IPS-18c (cell line): ENCODE data around the gene FGGY.

Source experiments
- H3K4me3 ChIP-seq: 2 replicates; pipeline ENCODE4 v1.7.0; 2013; ENCODE audit warnings: low read depth, mild to moderate bottlenecking, low read length, moderate library complexity; ENCODE audit not compliant: insufficient read depth
- H3K9me3 ChIP-seq: one replicate; pipeline ENCODE4 v1.6.1; 2013; ENCODE audit warnings: mild to moderate bottlenecking, low read length, moderate library complexity; ENCODE audit not compliant: control insufficient read depth, insufficient read depth

FGGY gene

DNA sequence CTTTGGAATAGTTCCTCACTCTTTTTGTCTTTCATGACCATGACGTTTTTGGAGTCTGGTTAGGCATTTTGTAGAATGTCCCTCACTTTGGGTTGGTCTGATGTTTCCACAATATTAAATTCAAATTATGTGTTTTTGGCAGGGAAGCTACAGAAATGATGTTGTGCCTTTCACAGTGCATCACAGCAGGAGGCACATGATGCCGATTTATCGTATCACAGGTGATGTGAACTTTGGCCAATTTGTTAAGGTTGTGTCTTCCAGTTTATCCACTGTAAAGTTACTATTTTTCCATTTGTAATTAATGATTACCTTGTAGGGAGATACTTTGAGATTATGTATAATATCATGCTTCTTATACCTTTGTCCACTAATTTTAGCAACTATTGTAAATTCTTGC is 114.3 kb downstream of the FGGY start:
- no peak overlapping the region for H3K4me3 ChIP-seq
- H3K9me3 ChIP-seq: no peaks in the 10 kb centered on the region

- no peak overlapping the region for H3K4me3 ChIP-seq
- H3K9me3 ChIP-seq: no peaks in the 10 kb centered on the region
These were observed 115.9 kb downstream of the FGGY start for GRCh38 chr1:59412718-59413326.

DNA sequence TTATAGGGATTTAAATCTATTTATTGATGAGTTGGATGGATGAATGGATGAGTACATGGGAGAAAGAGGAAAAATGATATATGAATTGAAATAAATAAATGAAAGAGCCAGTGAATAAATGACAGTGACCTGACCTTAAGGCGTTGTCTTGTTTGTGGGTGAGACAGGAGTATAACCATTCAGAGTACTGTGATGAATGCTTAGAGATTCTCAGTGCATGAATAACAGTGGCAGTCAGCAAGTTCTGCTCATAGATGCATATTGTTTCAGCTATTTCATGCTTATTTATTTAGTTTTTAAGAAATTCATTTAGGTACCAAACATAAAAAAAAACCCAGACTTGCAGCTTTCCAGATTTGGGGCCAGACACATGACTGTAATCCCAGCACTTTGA is 116.4 kb downstream of the FGGY start:
- no peak overlapping the region for H3K4me3 ChIP-seq
- H3K9me3 ChIP-seq: no peaks in the 10 kb centered on the region

DNA sequence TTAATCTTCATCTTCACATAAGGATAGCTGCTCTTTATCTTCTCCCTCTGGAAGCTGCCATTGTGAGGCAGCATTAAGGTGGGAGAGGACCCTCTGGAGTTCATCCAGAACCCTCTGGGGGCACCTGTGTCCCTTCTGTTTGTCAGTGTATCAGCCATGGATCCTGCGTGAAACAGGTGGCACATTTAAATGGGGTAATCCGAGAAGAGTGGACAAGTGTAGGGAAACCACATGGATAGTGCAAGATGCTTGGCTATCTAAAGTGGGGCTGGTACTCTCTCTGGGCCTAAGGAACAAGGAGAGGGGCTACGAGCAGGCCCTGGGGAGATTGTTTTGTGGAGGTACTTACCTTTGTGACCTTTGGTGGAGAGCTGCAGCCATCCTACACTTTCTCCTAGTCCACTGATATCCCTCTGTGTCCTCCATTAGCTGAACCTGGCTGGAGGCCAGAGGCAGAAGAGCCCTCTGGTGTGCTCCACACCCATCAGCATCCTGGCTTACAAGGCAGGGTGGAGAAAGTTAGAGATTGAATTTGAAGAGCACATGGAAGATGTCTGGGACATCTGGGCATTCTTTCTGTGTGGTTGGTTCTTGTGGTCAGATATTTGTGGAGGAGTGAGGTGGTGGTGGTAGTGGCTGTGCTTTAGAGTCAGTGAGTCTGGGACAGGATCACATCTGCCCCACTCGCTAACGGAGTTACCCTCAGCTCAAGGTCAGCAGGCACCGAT is 117.7 kb downstream of the FGGY start:
- Histone ChIP-seq H3K9me3 (no peaks in the 10 kb centered on the region), H3K4me3 (no peak overlapping the region)

GRCh38 chr1:59415286-59415850 is 118.5 kb downstream of the FGGY start:
- H3K9me3 ChIP-seq: no peaks in the 10 kb centered on the region

GRCh38 chr1:59415881-59416280 is 119.0 kb downstream of the FGGY start:
- Histone ChIP-seq H3K4me3 (no peak overlapping the region), H3K9me3 (no peaks in the 10 kb centered on the region)

More at GRCh38 chr1:59415286-59415850, 118.5 kb downstream of the FGGY start:
- no peak overlapping the region for H3K4me3 ChIP-seq

- no peaks in the 10 kb centered on the region for H3K9me3 ChIP-seq
- no peak overlapping the region for H3K4me3 ChIP-seq
These were observed 120.5 kb downstream of the FGGY start for GRCh38 chr1:59417406-59417805.

DNA sequence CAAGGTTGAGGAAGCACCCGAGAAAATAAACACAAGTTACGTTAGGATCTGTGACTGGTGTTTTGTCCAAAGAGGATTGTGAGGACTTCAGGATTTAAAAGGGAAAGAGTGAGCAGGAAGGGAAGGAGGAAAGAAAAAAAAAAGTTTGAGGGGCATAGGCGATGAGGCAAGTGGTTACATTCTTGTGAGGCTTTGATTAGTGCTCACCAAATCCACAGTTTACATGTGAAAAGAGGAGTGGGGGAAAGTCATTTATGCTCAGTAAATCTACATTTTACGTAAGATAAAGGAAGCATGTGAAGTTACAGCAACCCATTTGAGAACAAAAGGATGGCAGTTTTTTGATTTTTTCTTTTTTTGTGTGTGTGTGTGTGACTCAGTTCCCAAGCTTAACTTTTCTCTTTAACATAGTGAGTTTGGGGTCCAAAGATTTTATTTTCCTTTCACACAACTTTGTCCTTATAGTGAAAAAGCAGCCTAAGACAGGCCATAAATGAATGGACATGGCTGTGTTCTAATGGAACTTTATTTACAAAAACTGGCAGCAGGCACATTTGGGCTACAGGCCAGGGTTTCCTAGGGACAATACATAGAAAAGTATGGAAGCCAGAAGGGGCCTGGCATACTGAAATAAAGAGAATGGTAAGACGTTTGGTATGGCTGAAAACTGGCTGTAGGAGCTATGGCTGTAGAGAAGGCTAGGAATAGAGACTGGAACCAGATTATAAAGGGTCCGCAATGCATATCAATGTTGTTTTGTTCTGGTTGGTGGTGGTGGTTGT is 121.7 kb downstream of the FGGY start:
- H3K9me3 ChIP-seq: no peaks in the 10 kb centered on the region

GRCh38 chr1:59419361-59420140 is 122.7 kb downstream of the FGGY start:
- Histone ChIP-seq H3K9me3 (no peaks in the 10 kb centered on the region), H3K4me3 (no peak overlapping the region)

More for the DNA sequence above, 121.7 kb downstream of the FGGY start:
- H3K4me3 ChIP-seq: no peak overlapping the region

GRCh38 chr1:59421232-59421920 is 124.5 kb downstream of the FGGY start:
- Histone ChIP-seq H3K4me3 (no peak overlapping the region), H3K9me3 (no peaks in the 10 kb centered on the region)

DNA sequence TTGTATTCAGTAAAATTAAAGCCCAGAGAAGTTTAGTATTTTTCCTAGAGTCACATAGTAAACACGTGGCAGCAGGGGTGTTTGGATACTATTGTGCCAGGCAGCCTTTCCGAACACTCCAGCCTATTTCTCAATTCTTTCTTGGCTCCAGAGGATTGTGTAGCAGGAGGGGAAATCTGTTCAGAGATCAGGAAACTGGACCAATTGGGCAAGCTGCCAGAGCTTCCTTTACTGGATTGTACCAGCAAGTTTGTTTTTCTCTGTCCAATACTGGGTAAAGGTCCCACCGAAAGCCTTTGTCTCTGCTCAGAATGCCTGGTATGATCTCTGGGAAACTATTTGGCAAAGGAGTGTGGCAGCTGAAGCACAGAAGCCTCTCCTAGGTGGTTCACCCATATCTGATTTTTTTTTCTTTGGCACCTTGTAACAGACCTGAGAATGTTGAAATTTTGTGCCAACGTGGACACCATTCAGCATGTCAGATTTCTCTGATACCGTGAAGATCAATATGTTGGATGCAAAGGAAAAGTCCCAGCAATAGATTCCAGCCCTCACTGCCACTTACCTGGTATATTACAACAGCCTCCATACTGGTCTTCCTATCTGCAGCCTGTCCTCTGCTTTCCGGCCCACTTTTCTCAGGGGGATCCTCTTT is 126.2 kb downstream of the FGGY start:
- no peak overlapping the region for H3K4me3 ChIP-seq
- no peaks in the 10 kb centered on the region for H3K9me3 ChIP-seq

GRCh38 chr1:59427155-59427554 is 130.3 kb downstream of the FGGY start:
- Histone ChIP-seq H3K9me3 (no peaks in the 10 kb centered on the region), H3K4me3 (no peak overlapping the region)

- Histone ChIP-seq H3K9me3 (no peaks in the 10 kb centered on the region), H3K4me3 (no peak overlapping the region)
These were observed 130.9 kb downstream of the FGGY start for GRCh38 chr1:59427784-59428183.

DNA sequence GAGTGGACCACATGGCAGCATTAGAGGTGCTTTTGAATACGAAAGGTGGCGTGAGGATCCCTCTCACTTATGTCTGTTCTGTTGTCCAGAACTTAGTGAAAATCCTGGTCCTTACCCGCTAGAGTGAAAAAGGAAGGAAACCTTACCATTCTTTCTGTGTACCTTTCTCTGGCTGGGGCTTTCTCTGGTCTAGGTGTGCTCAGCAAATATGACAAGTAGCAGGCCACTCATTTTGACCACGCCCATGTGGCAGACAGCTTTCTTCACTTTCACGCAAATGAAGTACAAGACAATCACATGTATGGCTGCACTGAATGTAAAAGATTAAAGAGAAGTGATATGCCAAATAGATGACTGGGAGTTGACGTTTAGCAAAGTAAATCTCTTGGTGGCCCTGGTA is 131.9 kb downstream of the FGGY start:
- H3K9me3 ChIP-seq: no peaks in the 10 kb centered on the region
- H3K4me3 ChIP-seq: no peak overlapping the region

GRCh38 chr1:59429656-59430055 is 132.8 kb downstream of the FGGY start:
- no peak overlapping the region for H3K4me3 ChIP-seq
- no peaks in the 10 kb centered on the region for H3K9me3 ChIP-seq

DNA sequence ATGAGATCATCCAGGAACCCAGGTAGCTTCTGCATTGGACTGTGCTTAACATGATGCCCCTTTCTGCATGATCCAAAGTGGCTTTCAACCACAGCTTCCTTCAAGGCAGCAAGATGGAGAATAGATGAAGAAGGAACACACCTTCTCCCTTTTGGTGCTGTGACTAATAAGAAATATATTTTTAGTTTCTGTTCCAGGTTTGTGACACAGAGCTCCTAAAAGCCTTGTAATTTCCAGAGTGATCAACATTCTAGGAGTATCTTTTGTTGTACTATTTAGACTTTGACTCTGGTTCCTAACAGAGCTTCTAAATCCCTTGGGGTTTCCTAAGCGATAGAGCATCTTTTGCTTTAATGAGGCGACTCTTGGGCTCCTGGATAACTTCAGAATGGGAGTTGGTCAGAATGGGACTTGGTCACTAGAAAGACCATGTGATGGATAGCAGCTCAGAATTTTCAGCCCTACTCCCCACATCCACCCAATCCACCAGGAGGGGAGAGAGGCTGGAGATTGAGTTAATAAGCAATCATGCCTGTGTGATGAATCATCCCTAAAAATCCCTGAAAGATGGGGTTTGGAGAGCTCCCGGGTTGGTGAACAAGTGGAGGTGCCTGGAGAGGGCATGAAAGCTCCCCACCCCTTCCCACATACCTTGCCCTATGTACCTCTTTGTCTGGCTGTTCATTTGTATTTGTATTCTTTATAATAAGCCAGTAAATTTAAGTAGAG is 134.8 kb downstream of the FGGY start:
- Histone ChIP-seq H3K4me3 (no peak overlapping the region), H3K9me3 (no peaks in the 10 kb centered on the region)
